ENCODE measurements around the gene FBXO42.

GRCh38 chr1:16378443-16378842, 26.2 kb upstream of the FBXO42 start:
- TF ChIP-seq, protein P1, sequence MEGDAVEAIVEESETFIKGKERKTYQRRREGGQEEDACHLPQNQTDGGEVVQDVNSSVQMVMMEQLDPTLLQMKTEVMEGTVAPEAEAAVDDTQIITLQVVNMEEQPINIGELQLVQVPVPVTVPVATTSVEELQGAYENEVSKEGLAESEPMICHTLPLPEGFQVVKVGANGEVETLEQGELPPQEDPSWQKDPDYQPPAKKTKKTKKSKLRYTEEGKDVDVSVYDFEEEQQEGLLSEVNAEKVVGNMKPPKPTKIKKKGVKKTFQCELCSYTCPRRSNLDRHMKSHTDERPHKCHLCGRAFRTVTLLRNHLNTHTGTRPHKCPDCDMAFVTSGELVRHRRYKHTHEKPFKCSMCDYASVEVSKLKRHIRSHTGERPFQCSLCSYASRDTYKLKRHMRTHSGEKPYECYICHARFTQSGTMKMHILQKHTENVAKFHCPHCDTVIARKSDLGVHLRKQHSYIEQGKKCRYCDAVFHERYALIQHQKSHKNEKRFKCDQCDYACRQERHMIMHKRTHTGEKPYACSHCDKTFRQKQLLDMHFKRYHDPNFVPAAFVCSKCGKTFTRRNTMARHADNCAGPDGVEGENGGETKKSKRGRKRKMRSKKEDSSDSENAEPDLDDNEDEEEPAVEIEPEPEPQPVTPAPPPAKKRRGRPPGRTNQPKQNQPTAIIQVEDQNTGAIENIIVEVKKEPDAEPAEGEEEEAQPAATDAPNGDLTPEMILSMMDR (IDR thresholded peaks at IDR 0.05): no peak
- TF ChIP-seq POLR2AphosphoS5 (IDR thresholded peaks at IDR 0.05): no peak
- TF ChIP-seq POLR2A (IDR thresholded peaks at IDR 0.05): no peak

All from breast epithelium (tissue), 3 donors.